Neural cell (in vitro differentiated cells): Measurements from ENCODE around the gene SP2.

Source experiments
- CTCF ChIP-seq: fragments of 450-650 bp; IDR thresholded peaks from 2 replicates; pipeline ENCODE4 v1.5.1; 2014; ENCODE audit warnings: antibody characterized with exemption, mild to moderate bottlenecking, moderate library complexity; ENCODE audit not compliant: poor library complexity, severe bottlenecking
- EP300 ChIP-seq: fragments of 450-650 bp; conservative IDR thresholded peaks from 2 replicates; pipeline ENCODE4 v1.6.1; 2014; ENCODE audit warnings: antibody characterized with exemption, mild to moderate bottlenecking, moderate library complexity; ENCODE audit not compliant: poor library complexity, severe bottlenecking
- EZH2 ChIP-seq: fragments of 200-600, 300-800 bp; shearing (Covaris generic), sonication (generic); IDR thresholded peaks from 2 replicates; pipeline ENCODE4 v1.6.1; 2014; ENCODE audit warnings: antibody characterized with exemption, low read length, borderline replicate concordance, mild to moderate bottlenecking; ENCODE audit not compliant: insufficient read depth, poor library complexity, severe bottlenecking
- POLR2AphosphoS5 ChIP-seq: IDR thresholded peaks from 2 replicates; pipeline ENCODE4 v1.6.1; 2012
- REST ChIP-seq: IDR thresholded peaks from 2 replicates; pipeline ENCODE4 v1.6.1; 2012; ENCODE audit warnings: borderline replicate concordance
- SMC3 ChIP-seq: fragments of 450-650 bp; conservative IDR thresholded peaks from 2 replicates; pipeline ENCODE4 v1.6.1; 2014; ENCODE audit warnings: antibody characterized with exemption, mild to moderate bottlenecking, moderate library complexity; ENCODE audit not compliant: poor library complexity

- TF ChIP-seq CTCF (no peak), REST (no peak), EP300 (no peak), SMC3 (peak; percentile 25), POLR2AphosphoS5 (peak; percentile 81), EZH2 (no peak)
These were observed 635 bp upstream of the SP2 start for GRCh38 chr17:47895347-47895855.
